Caco-2 (cell line): ENCODE data around the gene TMEM238L. TPM values are rescaled to one million over a fixed set of nuclear protein-coding genes. Genes with fewer than 3 reads are reported as not detected.

ENCODE experiments used
- BruUV-seq: library from RNA; stranded (reverse); fragments of 400-500 nt; replicated peaks from 2 replicates; lab custom pipeline; 2021; lab: Mats Ljungman, UMichigan
- CTCF ChIA-PET: fragments of 300-600 bp; sonication (Branson Sonifier 250); formaldehyde crosslinking; loops from one replicate; lab custom pipeline; 2022; ENCODE audit warnings: antibody characterized with exemption; lab: Charles Lee
- POLR2A ChIA-PET: fragments of 300-600 bp; sonication (Branson Sonifier 250); formaldehyde crosslinking; loops from one replicate; lab custom pipeline; 2022; ENCODE audit warnings: antibody characterized with exemption; lab: Charles Lee
- DNase-seq, 2 experiments: peaks; one replicate each; pipeline versions ENCODE4 v3.0.0 to v3.0.0-alpha.2; 2020 to 2022
- H3K27me3 ChIP-seq: replicated peaks from 2 replicates; pipeline ENCODE4 v1.6.0; 2011; ENCODE audit warnings: low read length; ENCODE audit not compliant: control insufficient read depth, insufficient read depth
- H3K36me3 ChIP-seq: 2 replicates; pipeline ENCODE4 v1.5.1; 2011; ENCODE audit warnings: low read length; ENCODE audit not compliant: control insufficient read depth, insufficient read depth
- H3K4me1 ChIP-seq: fragments of 250-450 bp; sonication (Bioruptor Pico); 2 replicates; pipeline ENCODE4 v1.5.1; 2020; ENCODE audit warnings: mild to moderate bottlenecking
- H3K4me3 ChIP-seq: 2 replicates; pipeline ENCODE4 v1.5.1; 2011; ENCODE audit warnings: low read depth, mild to moderate bottlenecking, control low read depth, low read length
- H3K9me3 ChIP-seq: fragments of 250-450 bp; sonication (Bioruptor Pico); 2 replicates; pipeline ENCODE4 v1.5.1; 2020; ENCODE audit warnings: mild to moderate bottlenecking, moderate library complexity
- H3K27ac Mint-ChIP-seq: one replicate; pipeline ENCODE4 v1.8.0; 2022; ENCODE audit warnings: mixed read lengths; ENCODE audit not compliant: unreplicated experiment
- H3K27me3 Mint-ChIP-seq: one replicate; pipeline ENCODE4 v1.8.0; 2022; ENCODE audit warnings: mixed read lengths; ENCODE audit not compliant: insufficient read depth, unreplicated experiment
- H3K36me3 Mint-ChIP-seq: one replicate; pipeline ENCODE4 v1.8.0; 2022; ENCODE audit warnings: mild to moderate bottlenecking, mixed read lengths; ENCODE audit not compliant: insufficient read depth, unreplicated experiment
- H3K4me1 Mint-ChIP-seq: one replicate; pipeline ENCODE4 v1.8.0; 2022; ENCODE audit warnings: low read depth, mixed read lengths; ENCODE audit not compliant: unreplicated experiment
- H3K4me3 Mint-ChIP-seq: one replicate; pipeline ENCODE4 v1.8.0; 2022; ENCODE audit warnings: mild to moderate bottlenecking, moderate library complexity, mixed read lengths; ENCODE audit not compliant: unreplicated experiment
- H3K9me3 Mint-ChIP-seq: one replicate; pipeline ENCODE4 v1.8.0; 2022; ENCODE audit warnings: mixed read lengths; ENCODE audit not compliant: unreplicated experiment
- intact Hi-C: fragments of 100-400 bp; cut with micrococcal nuclease; formaldehyde crosslinking; loops from one replicate; pipeline ENCODE4 v1.10.0; 2022; ENCODE audit not compliant: unreplicated experiment
- total RNA-seq: library from RNA; stranded (reverse); gene quantifications from 2 replicates; pipeline ENCODE4 v1.2.3, GENCODE V29; 2022
- TF ChIP-seq, protein P1 (sequence below), 2 experiments: fragments of 200-600 bp in 1 of 2; IDR thresholded peaks; 1 replicate in 1 of 2; 2 replicates in 1 of 2; pipeline versions ENCODE4 v1.5.1 to v1.8.0; 2011 to 2022; ENCODE audit warnings: antibody characterized with exemption in 1 of 2, control low read depth in 1 of 2, inconsistent platforms in 1 of 2, low read depth in 1 of 2, low read length in 1 of 2, mild to moderate bottlenecking in 1 of 2, moderate library complexity in 1 of 2; ENCODE audit not compliant: insufficient read depth in 1 of 2, severe bottlenecking in 1 of 2, unreplicated experiment in 1 of 2

The TMEM238L gene
- total RNA-seq, 1 experiment from 2014 or later, result not detected

DNA sequence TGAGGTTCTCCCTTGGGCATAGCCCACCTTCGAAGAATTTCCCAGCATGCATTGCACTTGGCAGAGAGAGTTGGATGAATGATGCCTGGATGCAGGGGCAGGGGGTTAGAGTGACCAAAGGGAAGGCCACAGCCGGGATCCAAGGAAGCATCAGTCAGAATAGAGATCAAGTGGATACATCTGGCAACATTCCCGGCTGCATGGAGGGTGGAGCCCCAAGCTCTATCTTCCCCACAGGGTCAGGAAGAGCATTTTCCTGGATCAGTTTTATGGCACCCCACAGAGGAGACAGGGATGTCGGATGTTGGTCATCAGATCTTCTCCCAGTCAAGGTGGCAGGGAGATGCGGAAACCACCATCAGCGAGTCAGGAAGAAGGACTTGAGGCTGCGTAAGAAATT, 21.0 kb upstream of the TMEM238L start:
- H3K27me3 Mint-ChIP-seq, result no peaks in the 10 kb centered on the region
- intact Hi-C loops, result no loop called here
- CTCF ChIA-PET, result no interaction called here
- H3K36me3 Mint-ChIP-seq, result no peaks in the 10 kb centered on the region
- POLR2A ChIA-PET, result no interaction called here
- H3K4me3 Mint-ChIP-seq, result no peak overlapping the region
- no peak for DNase-seq
- no peak overlapping the region for H3K27ac Mint-ChIP-seq
- no peaks in the 10 kb centered on the region for H3K36me3 ChIP-seq
- H3K27me3 ChIP-seq, result no peaks in the 10 kb centered on the region
- H3K4me1 ChIP-seq, result no peaks in the 10 kb centered on the region
- no peaks in the 10 kb centered on the region for H3K9me3 ChIP-seq
- H3K4me1 Mint-ChIP-seq, result no peaks in the 10 kb centered on the region
- H3K4me3 ChIP-seq, result no peak overlapping the region
- no peaks in the 10 kb centered on the region for H3K9me3 Mint-ChIP-seq
- BruUV-seq, result no TSS peak
- TF ChIP-seq, protein P1, sequence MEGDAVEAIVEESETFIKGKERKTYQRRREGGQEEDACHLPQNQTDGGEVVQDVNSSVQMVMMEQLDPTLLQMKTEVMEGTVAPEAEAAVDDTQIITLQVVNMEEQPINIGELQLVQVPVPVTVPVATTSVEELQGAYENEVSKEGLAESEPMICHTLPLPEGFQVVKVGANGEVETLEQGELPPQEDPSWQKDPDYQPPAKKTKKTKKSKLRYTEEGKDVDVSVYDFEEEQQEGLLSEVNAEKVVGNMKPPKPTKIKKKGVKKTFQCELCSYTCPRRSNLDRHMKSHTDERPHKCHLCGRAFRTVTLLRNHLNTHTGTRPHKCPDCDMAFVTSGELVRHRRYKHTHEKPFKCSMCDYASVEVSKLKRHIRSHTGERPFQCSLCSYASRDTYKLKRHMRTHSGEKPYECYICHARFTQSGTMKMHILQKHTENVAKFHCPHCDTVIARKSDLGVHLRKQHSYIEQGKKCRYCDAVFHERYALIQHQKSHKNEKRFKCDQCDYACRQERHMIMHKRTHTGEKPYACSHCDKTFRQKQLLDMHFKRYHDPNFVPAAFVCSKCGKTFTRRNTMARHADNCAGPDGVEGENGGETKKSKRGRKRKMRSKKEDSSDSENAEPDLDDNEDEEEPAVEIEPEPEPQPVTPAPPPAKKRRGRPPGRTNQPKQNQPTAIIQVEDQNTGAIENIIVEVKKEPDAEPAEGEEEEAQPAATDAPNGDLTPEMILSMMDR (IDR thresholded peaks at IDR 0.05; ENCODE audit: insufficient read depth in 1 of 2, low read depth in 1 of 2, low read length in 1 of 2, severe bottlenecking in 1 of 2, unreplicated experiment in 1 of 2), result no peak

DNA sequence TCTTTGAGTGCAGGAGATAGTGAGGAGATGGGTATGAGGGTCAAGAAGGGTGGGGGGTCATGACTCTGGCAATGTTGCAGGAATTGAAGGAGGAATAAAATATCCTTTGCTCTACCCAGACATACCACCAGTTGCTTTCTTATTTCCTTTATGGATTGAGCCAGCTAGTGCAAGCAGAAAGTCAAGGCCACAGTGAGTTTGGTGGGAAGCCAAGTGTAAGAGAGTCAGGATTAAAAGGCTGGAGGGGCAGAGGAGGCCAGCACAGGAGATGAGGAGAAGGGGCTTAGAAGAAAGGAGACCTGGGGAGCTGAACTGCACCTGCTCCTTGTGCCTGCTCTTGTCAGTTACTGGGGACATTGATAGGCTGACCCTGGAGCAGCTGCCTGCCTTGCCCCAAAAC, 17.9 kb upstream of the TMEM238L start:
- Mint-ChIP-seq H3K4me3 (no peak overlapping the region), H3K9me3 (no peaks in the 10 kb centered on the region), H3K36me3 (no peaks in the 10 kb centered on the region), H3K27me3 (no peaks in the 10 kb centered on the region), H3K4me1 (no peaks in the 10 kb centered on the region), H3K27ac (no peak overlapping the region)
- no peaks in the 10 kb centered on the region for H3K4me1 ChIP-seq
- H3K9me3 ChIP-seq, result no peaks in the 10 kb centered on the region
- no peak overlapping the region for H3K4me3 ChIP-seq
- ChIA-PET POLR2A (no interaction called here), CTCF (no interaction called here)
- intact Hi-C loops, result no loop called here
- no TSS peak for BruUV-seq
- H3K27me3 ChIP-seq, result no peaks in the 10 kb centered on the region
- H3K36me3 ChIP-seq, result no peaks in the 10 kb centered on the region
- no peak for DNase-seq
- TF ChIP-seq, protein P1 (IDR thresholded peaks at IDR 0.05; ENCODE audit: insufficient read depth in 1 of 2, low read depth in 1 of 2, low read length in 1 of 2, severe bottlenecking in 1 of 2, unreplicated experiment in 1 of 2), result no peak

DNA sequence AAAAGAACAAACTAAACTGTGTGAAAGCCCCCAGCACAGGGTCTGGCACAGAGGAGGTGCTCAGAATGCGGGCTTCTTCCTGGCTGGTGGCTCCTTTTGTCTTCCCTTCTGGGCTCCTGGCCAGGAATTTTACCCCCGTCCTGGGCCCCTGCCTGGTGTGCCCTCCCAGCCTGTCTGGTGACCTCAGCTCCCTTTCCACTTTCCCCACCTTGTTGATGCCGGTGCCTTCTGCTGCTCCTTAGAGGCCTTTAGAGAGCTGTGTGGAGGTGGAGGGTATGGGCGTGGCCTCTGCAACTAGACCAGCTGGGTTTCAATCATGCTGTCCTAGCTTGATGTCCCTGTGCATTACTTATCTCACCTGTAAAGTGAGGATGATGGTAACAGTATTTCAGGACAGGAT, 17.2 kb upstream of the TMEM238L start:
- Mint-ChIP-seq H3K36me3 (no peaks in the 10 kb centered on the region), H3K27ac (no peak overlapping the region), H3K27me3 (no peaks in the 10 kb centered on the region), H3K9me3 (no peaks in the 10 kb centered on the region), H3K4me1 (no peaks in the 10 kb centered on the region), H3K4me3 (no peak overlapping the region)
- H3K36me3 ChIP-seq, result no peaks in the 10 kb centered on the region
- CTCF ChIA-PET, result no interaction called here
- no peak overlapping the region for H3K4me3 ChIP-seq
- BruUV-seq, result no TSS peak
- POLR2A ChIA-PET, result no interaction called here
- H3K4me1 ChIP-seq, result no peaks in the 10 kb centered on the region
- TF ChIP-seq, protein P1 (IDR thresholded peaks at IDR 0.05; ENCODE audit: insufficient read depth in 1 of 2, low read depth in 1 of 2, low read length in 1 of 2, severe bottlenecking in 1 of 2, unreplicated experiment in 1 of 2), result no peak
- DNase-seq, result no peak
- intact Hi-C loops, result no loop called here
- no peaks in the 10 kb centered on the region for H3K9me3 ChIP-seq
- H3K27me3 ChIP-seq, result no peaks in the 10 kb centered on the region
